H1 (cell line): ENCODE data around the gene NTRK2. TPM values are rescaled to one million over a fixed set of nuclear protein-coding genes. Genes with fewer than 3 reads are reported as not detected.

Experiments
- CTCF ChIA-PET: fragments of 300-600 bp; sonication (Branson Sonifier 250); formaldehyde crosslinking; loops from one replicate; lab custom pipeline; 2021; ENCODE audit not compliant: partially characterized antibody; lab: Charles Lee
- POLR2A ChIA-PET: fragments of 300-600 bp; sonication (Branson Sonifier 250); formaldehyde crosslinking; loops from one replicate; lab custom pipeline; 2021; ENCODE audit warnings: inconsistent platforms; ENCODE audit not compliant: partially characterized antibody; lab: Charles Lee
- DNase-seq, 2 experiments: peaks; one replicate each; pipeline versions ENCODE4 v3.0.0 to v3.0.0-alpha.2; 2010 to 2022; ENCODE audit warnings: low spot score in 2 of 2, low read depth in 1 of 2, mixed read lengths in 1 of 2
- FAIRE-seq: peaks from 2 replicates; lab custom pipeline; 2011; peaks lifted over from hg19 to GRCh38; lab: Jason Lieb, UNC
- H2AFZ ChIP-seq: 2 replicates; pipeline ENCODE4 v1.8.1; 2012; ENCODE audit warnings: low read length, inconsistent platforms
- H2AK5ac ChIP-seq: 2 replicates; pipeline ENCODE4 v1.6.1; 2013; ENCODE audit warnings: low read depth, low read length
- H2BK120ac ChIP-seq: replicated peaks from 2 replicates; pipeline ENCODE3; 2013; ENCODE audit warnings: low read depth, low read length, inconsistent platforms
- H2BK12ac ChIP-seq: 2 replicates; pipeline ENCODE4 v1.6.1; 2013; ENCODE audit warnings: low read depth, low read length
- H2BK15ac ChIP-seq: 2 replicates; pipeline ENCODE4 v1.6.1; 2013; ENCODE audit warnings: low read length
- H2BK20ac ChIP-seq: 2 replicates; pipeline ENCODE4 v1.6.1; 2013; ENCODE audit warnings: low read length
- H2BK5ac ChIP-seq: 2 replicates; pipeline ENCODE4 v1.6.1; 2013; ENCODE audit warnings: low read depth, low read length
- H3K14ac ChIP-seq: 2 replicates; pipeline ENCODE4 v1.6.1; 2013; ENCODE audit warnings: inconsistent platforms; ENCODE audit not compliant: insufficient read length
- H3K18ac ChIP-seq: 2 replicates; pipeline ENCODE4 v1.6.1; 2013; ENCODE audit warnings: low read length; ENCODE audit errors: extremely low read depth
- H3K23ac ChIP-seq: 2 replicates; pipeline ENCODE4 v1.6.1; 2013; ENCODE audit warnings: inconsistent platforms; ENCODE audit not compliant: insufficient read length
- H3K23me2 ChIP-seq: 2 replicates; pipeline ENCODE4 v1.6.1; 2013; ENCODE audit warnings: low read depth, low read length
- H3K27ac ChIP-seq: 2 replicates; pipeline ENCODE4 v1.6.1; 2011; ENCODE audit warnings: low read depth, low read length, inconsistent platforms
- H3K27me3 ChIP-seq, 4 experiments: replicated peaks in 1 of 4; 1 replicate in 1 of 4; 2 replicates in 3 of 4; pipeline versions ENCODE4 v1.6.1 to v1.8.1; 2011 to 2013; ENCODE audit warnings: low read length in 3 of 4, mild to moderate bottlenecking in 3 of 4, inconsistent platforms in 2 of 4, mixed read lengths in 2 of 4, moderate library complexity in 1 of 4; ENCODE audit not compliant: control insufficient read depth in 3 of 4, insufficient read depth in 3 of 4; ENCODE audit errors: extremely low read depth in 1 of 4
- H3K36me3 ChIP-seq, 4 experiments: 2 replicates each; pipeline versions ENCODE4 v1.6.1 to v1.8.1; 2011 to 2013; ENCODE audit warnings: mild to moderate bottlenecking in 4 of 4, low read length in 3 of 4, moderate library complexity in 2 of 4, control low read depth in 1 of 4, inconsistent platforms in 1 of 4; ENCODE audit not compliant: insufficient read depth in 4 of 4, control insufficient read depth in 2 of 4
- H3K4ac ChIP-seq: replicated peaks from 2 replicates; pipeline ENCODE3; 2013; ENCODE audit warnings: low read length, low read depth, mixed read lengths, inconsistent platforms; ENCODE audit not compliant: insufficient read length
- H3K4me1 ChIP-seq, 4 experiments: replicated peaks in 1 of 4; 1 replicate in 1 of 4; 2 replicates in 3 of 4; pipeline versions ENCODE4 v1.6.1 to v1.8.1; 2011 to 2013; ENCODE audit warnings: low read length in 3 of 4, inconsistent platforms in 2 of 4, mixed read lengths in 1 of 4; ENCODE audit not compliant: insufficient read depth in 4 of 4, control insufficient read depth in 3 of 4
- H3K4me2 ChIP-seq, 2 experiments: 2 replicates each; pipeline versions ENCODE4 v1.6.1 to v1.8.1; 2011 to 2013; ENCODE audit warnings: low read depth in 2 of 2, low read length in 2 of 2, control low read depth in 1 of 2, inconsistent platforms in 1 of 2, mild to moderate bottlenecking in 1 of 2; ENCODE audit not compliant: insufficient read depth in 1 of 2
- H3K4me3 ChIP-seq, 4 experiments: fragments of 200-600, 300-600 bp in 1 of 4; sonication (generic), shearing (Covaris generic), sonication (Bioruptor Twin) in 1 of 4; 2 replicates each; pipeline versions ENCODE4 v1.5.1 to v1.8.1; 2011 to 2016; ENCODE audit warnings: low read length in 4 of 4, low read depth in 3 of 4, control low read depth in 2 of 4, inconsistent platforms in 2 of 4, mild to moderate bottlenecking in 2 of 4, mixed read lengths in 1 of 4, moderate library complexity in 1 of 4; ENCODE audit not compliant: insufficient read depth in 2 of 4; ENCODE audit errors: extremely low read depth in 1 of 4
- H3K56ac ChIP-seq: replicated peaks from 2 replicates; pipeline ENCODE3; 2013; ENCODE audit warnings: low read depth, mild to moderate bottlenecking, mixed read lengths, low read length, inconsistent platforms; ENCODE audit not compliant: insufficient read length
- H3K79me1 ChIP-seq: 2 replicates; pipeline ENCODE4 v1.6.1; 2013; ENCODE audit warnings: low read depth, low read length, control low read depth
- H3K79me2 ChIP-seq, 2 experiments: 2 replicates each; pipeline versions ENCODE4 v1.6.1 to v1.8.1; 2012 to 2013; ENCODE audit warnings: low read length in 2 of 2, mild to moderate bottlenecking in 2 of 2, inconsistent platforms in 1 of 2; ENCODE audit not compliant: insufficient read depth in 2 of 2, control insufficient read depth in 1 of 2
- H3K9ac ChIP-seq, 4 experiments: replicated peaks in 1 of 4; 1 replicate in 1 of 4; 2 replicates in 3 of 4; pipeline versions ENCODE4 v1.6.1 to v1.8.1; 2011 to 2013; ENCODE audit warnings: low read depth in 3 of 4, low read length in 3 of 4, control low read depth in 2 of 4, mild to moderate bottlenecking in 2 of 4, moderate library complexity in 2 of 4, inconsistent platforms in 1 of 4; ENCODE audit errors: extremely low read depth in 1 of 4
- H3K9me3 ChIP-seq, 2 experiments: 2 replicates each; pipeline versions ENCODE4 v1.6.1 to v1.8.1; 2012 to 2013; ENCODE audit warnings: mild to moderate bottlenecking in 2 of 2, moderate library complexity in 2 of 2, control low read depth in 1 of 2, inconsistent platforms in 1 of 2, low read depth in 1 of 2, low read length in 1 of 2, mixed read lengths in 1 of 2; ENCODE audit not compliant: insufficient read depth in 2 of 2
- H4K20me1 ChIP-seq, 2 experiments: replicated peaks in 1 of 2; 2 replicates each; pipeline versions ENCODE3 to v1.8.1; 2011 to 2013; ENCODE audit warnings: inconsistent platforms in 2 of 2, low read length in 2 of 2, mild to moderate bottlenecking in 1 of 2; ENCODE audit not compliant: insufficient read depth in 2 of 2, control insufficient read depth in 1 of 2
- H4K5ac ChIP-seq: 2 replicates; pipeline ENCODE4 v1.6.1; 2013; ENCODE audit warnings: low read length, low read depth, mixed read lengths, inconsistent platforms; ENCODE audit not compliant: insufficient read length
- H4K8ac ChIP-seq: 2 replicates; pipeline ENCODE4 v1.8.0; 2013; ENCODE audit warnings: mild to moderate bottlenecking, moderate library complexity, low read length, inconsistent platforms; ENCODE audit not compliant: insufficient read depth; ENCODE audit errors: extremely low read depth
- H4K91ac ChIP-seq: replicated peaks from 2 replicates; pipeline ENCODE3; 2013; ENCODE audit warnings: low read length, mixed read lengths, inconsistent platforms; ENCODE audit not compliant: insufficient read length
- POLR2AphosphoS5 ChIP-seq: IDR thresholded peaks from 2 replicates; pipeline ENCODE4 v1.6.1; 2011; ENCODE audit warnings: low read depth, low read length
- WGBS, 2 experiments: shearing (Covaris generic) in 1 of 2; methylation state at CpG; one replicate each; pipeline versions ENCODE4 v1.1.6 to v1.1.7; 2013 to 2015; ENCODE audit warnings: low lambda C conversion rate in 2 of 2, mixed read lengths in 2 of 2, inconsistent platforms in 1 of 2, low coverage in 1 of 2, missing lambda C conversion rate in 1 of 2; ENCODE audit not compliant: insufficient replicate concordance in 2 of 2, insufficient coverage in 1 of 2, insufficient read length in 1 of 2; ENCODE audit errors: extremely low coverage in 1 of 2, missing lambda C conversion rate in 1 of 2; 5-methylcytosine and 5-hydroxymethylcytosine counted together
- polyA plus RNA-seq, 7 experiments: library from polyadenylated mRNA; depleted of rRNA in 3 of 7; stranded (reverse) in 5 of 7; unstranded in 2 of 7; fragments of >200 nt in 5 of 7; fragments of 200-250 nt in 2 of 7; gene quantifications; 1 replicate in 5 of 7; 2 replicates in 1 of 7; 4 replicates in 1 of 7; pipeline versions ENCODE4 v1.2.1 to v1.2.3, GENCODE V29; 2011 to 2013; ENCODE audit warnings: missing spikeins in 2 of 7, mixed read lengths in 2 of 7
- total RNA-seq: library from RNA; stranded (reverse); fragmentation: NEBNext Ultra II Directional; extraction: Animal tissue kit (Norgen Biotek cat#: 25700); gene quantifications from 2 replicates; pipeline ENCODE4 v1.2.1, GENCODE V29; 2021

The NTRK2 gene
- total and polyA plus RNA-seq, 2 of the 8 experiments (the other 6 are each of a cell fraction or from before 2014, with no cell fraction given) = 0.03 to 0.04 TPM

GRCh38 chr9:84875193-84875592 is 205.7 kb downstream of the NTRK2 start:
- Histone ChIP-seq H3K27me3 (no peaks in the 10 kb centered on the region), H3K9me3 (no peaks in the 10 kb centered on the region), H3K4ac (no peak overlapping the region), H2BK5ac (no peak overlapping the region), H3K23ac (no peak overlapping the region), H2AK5ac (no peak overlapping the region), H2BK120ac (no peak overlapping the region), H3K79me2 (no peaks in the 10 kb centered on the region), H3K27ac (no peak overlapping the region), H3K4me3 (no peak overlapping the region), H3K9ac (no peak overlapping the region), H4K8ac (no peak overlapping the region), H2BK15ac (no peak overlapping the region), H4K20me1 (no peaks in the 10 kb centered on the region), H3K23me2 (no peaks in the 10 kb centered on the region), H3K4me1 (peaks cover 0 to 5% (median 4%) of the 10 kb centered on the region in 4 experiments; a peak in 4 of 7 replicates), H3K14ac (no peak overlapping the region), H3K4me2 (no peak overlapping the region), H2BK12ac (no peak overlapping the region), H2AFZ (no peak overlapping the region), H3K36me3 (no peaks in the 10 kb centered on the region), H3K79me1 (no peaks in the 10 kb centered on the region), H4K91ac (no peak overlapping the region), H4K5ac (no peak overlapping the region), H3K56ac (no peak overlapping the region), H3K18ac (no peak overlapping the region), H2BK20ac (no peak overlapping the region)
- POLR2A ChIA-PET = no interaction called here
- CTCF ChIA-PET = interaction anchor here (0.7 to 1.3 kb wide), 3 partner anchors 55 to 123 kb away, joined by 3 to 4 read pairs (median 3); no protein-coding TSS in a partner anchor
- 92% methylated on average over 4 of the region's 4 CpGs; no CpG with 5 or more reads in 1 of the 2 experiments for WGBS, 2 experiments
- FAIRE-seq (no peak), DNase-seq (peak in 1 of 2 experiments; percentile 19)
- no peak for TF ChIP-seq POLR2AphosphoS5
